H1 (cell line): Measurements from ENCODE around the gene SLC4A1. TPM values are rescaled to one million over a fixed set of nuclear protein-coding genes. Genes with fewer than 3 reads are reported as not detected.

ENCODE experiments used
- CTCF ChIA-PET: fragments of 300-600 bp; sonication (Branson Sonifier 250); formaldehyde crosslinking; loops from one replicate; lab custom pipeline; 2021; ENCODE audit not compliant: partially characterized antibody; lab: Charles Lee
- POLR2A ChIA-PET: fragments of 300-600 bp; sonication (Branson Sonifier 250); formaldehyde crosslinking; loops from one replicate; lab custom pipeline; 2021; ENCODE audit warnings: inconsistent platforms; ENCODE audit not compliant: partially characterized antibody; lab: Charles Lee
- DNase-seq, 2 experiments: peaks; one replicate each; pipeline versions ENCODE4 v3.0.0 to v3.0.0-alpha.2; 2010 to 2022; ENCODE audit warnings: low spot score in 2 of 2, low read depth in 1 of 2, mixed read lengths in 1 of 2
- FAIRE-seq: peaks from 2 replicates; lab custom pipeline; 2011; peaks lifted over from hg19 to GRCh38; lab: Jason Lieb, UNC
- H2AFZ ChIP-seq: 2 replicates; pipeline ENCODE4 v1.8.1; 2012; ENCODE audit warnings: low read length, inconsistent platforms
- H2AK5ac ChIP-seq: 2 replicates; pipeline ENCODE4 v1.6.1; 2013; ENCODE audit warnings: low read depth, low read length
- H2BK120ac ChIP-seq: replicated peaks from 2 replicates; pipeline ENCODE3; 2013; ENCODE audit warnings: low read depth, low read length, inconsistent platforms
- H2BK12ac ChIP-seq: 2 replicates; pipeline ENCODE4 v1.6.1; 2013; ENCODE audit warnings: low read depth, low read length
- H2BK15ac ChIP-seq: 2 replicates; pipeline ENCODE4 v1.6.1; 2013; ENCODE audit warnings: low read length
- H2BK20ac ChIP-seq: 2 replicates; pipeline ENCODE4 v1.6.1; 2013; ENCODE audit warnings: low read length
- H2BK5ac ChIP-seq: 2 replicates; pipeline ENCODE4 v1.6.1; 2013; ENCODE audit warnings: low read depth, low read length
- H3K14ac ChIP-seq: 2 replicates; pipeline ENCODE4 v1.6.1; 2013; ENCODE audit warnings: inconsistent platforms; ENCODE audit not compliant: insufficient read length
- H3K18ac ChIP-seq: 2 replicates; pipeline ENCODE4 v1.6.1; 2013; ENCODE audit warnings: low read length; ENCODE audit errors: extremely low read depth
- H3K23ac ChIP-seq: 2 replicates; pipeline ENCODE4 v1.6.1; 2013; ENCODE audit warnings: inconsistent platforms; ENCODE audit not compliant: insufficient read length
- H3K23me2 ChIP-seq: 2 replicates; pipeline ENCODE4 v1.6.1; 2013; ENCODE audit warnings: low read depth, low read length
- H3K27ac ChIP-seq: 2 replicates; pipeline ENCODE4 v1.6.1; 2011; ENCODE audit warnings: low read depth, low read length, inconsistent platforms
- H3K27me3 ChIP-seq, 4 experiments: replicated peaks in 1 of 4; 1 replicate in 1 of 4; 2 replicates in 3 of 4; pipeline versions ENCODE4 v1.6.1 to v1.8.1; 2011 to 2013; ENCODE audit warnings: low read length in 3 of 4, mild to moderate bottlenecking in 3 of 4, inconsistent platforms in 2 of 4, mixed read lengths in 2 of 4, moderate library complexity in 1 of 4; ENCODE audit not compliant: control insufficient read depth in 3 of 4, insufficient read depth in 3 of 4; ENCODE audit errors: extremely low read depth in 1 of 4
- H3K36me3 ChIP-seq, 4 experiments: 2 replicates each; pipeline versions ENCODE4 v1.6.1 to v1.8.1; 2011 to 2013; ENCODE audit warnings: mild to moderate bottlenecking in 4 of 4, low read length in 3 of 4, moderate library complexity in 2 of 4, control low read depth in 1 of 4, inconsistent platforms in 1 of 4; ENCODE audit not compliant: insufficient read depth in 4 of 4, control insufficient read depth in 2 of 4
- H3K4ac ChIP-seq: replicated peaks from 2 replicates; pipeline ENCODE3; 2013; ENCODE audit warnings: low read length, low read depth, mixed read lengths, inconsistent platforms; ENCODE audit not compliant: insufficient read length
- H3K4me1 ChIP-seq, 4 experiments: replicated peaks in 1 of 4; 1 replicate in 1 of 4; 2 replicates in 3 of 4; pipeline versions ENCODE4 v1.6.1 to v1.8.1; 2011 to 2013; ENCODE audit warnings: low read length in 3 of 4, inconsistent platforms in 2 of 4, mixed read lengths in 1 of 4; ENCODE audit not compliant: insufficient read depth in 4 of 4, control insufficient read depth in 3 of 4
- H3K4me2 ChIP-seq, 2 experiments: 2 replicates each; pipeline versions ENCODE4 v1.6.1 to v1.8.1; 2011 to 2013; ENCODE audit warnings: low read depth in 2 of 2, low read length in 2 of 2, control low read depth in 1 of 2, inconsistent platforms in 1 of 2, mild to moderate bottlenecking in 1 of 2; ENCODE audit not compliant: insufficient read depth in 1 of 2
- H3K4me3 ChIP-seq, 4 experiments: fragments of 200-600, 300-600 bp in 1 of 4; sonication (generic), shearing (Covaris generic), sonication (Bioruptor Twin) in 1 of 4; 2 replicates each; pipeline versions ENCODE4 v1.5.1 to v1.8.1; 2011 to 2016; ENCODE audit warnings: low read length in 4 of 4, low read depth in 3 of 4, control low read depth in 2 of 4, inconsistent platforms in 2 of 4, mild to moderate bottlenecking in 2 of 4, mixed read lengths in 1 of 4, moderate library complexity in 1 of 4; ENCODE audit not compliant: insufficient read depth in 2 of 4; ENCODE audit errors: extremely low read depth in 1 of 4
- H3K56ac ChIP-seq: replicated peaks from 2 replicates; pipeline ENCODE3; 2013; ENCODE audit warnings: low read depth, mild to moderate bottlenecking, mixed read lengths, low read length, inconsistent platforms; ENCODE audit not compliant: insufficient read length
- H3K79me1 ChIP-seq: 2 replicates; pipeline ENCODE4 v1.6.1; 2013; ENCODE audit warnings: low read depth, low read length, control low read depth
- H3K79me2 ChIP-seq, 2 experiments: 2 replicates each; pipeline versions ENCODE4 v1.6.1 to v1.8.1; 2012 to 2013; ENCODE audit warnings: low read length in 2 of 2, mild to moderate bottlenecking in 2 of 2, inconsistent platforms in 1 of 2; ENCODE audit not compliant: insufficient read depth in 2 of 2, control insufficient read depth in 1 of 2
- H3K9ac ChIP-seq, 4 experiments: replicated peaks in 1 of 4; 1 replicate in 1 of 4; 2 replicates in 3 of 4; pipeline versions ENCODE4 v1.6.1 to v1.8.1; 2011 to 2013; ENCODE audit warnings: low read depth in 3 of 4, low read length in 3 of 4, control low read depth in 2 of 4, mild to moderate bottlenecking in 2 of 4, moderate library complexity in 2 of 4, inconsistent platforms in 1 of 4; ENCODE audit errors: extremely low read depth in 1 of 4
- H3K9me3 ChIP-seq, 2 experiments: 2 replicates each; pipeline versions ENCODE4 v1.6.1 to v1.8.1; 2012 to 2013; ENCODE audit warnings: mild to moderate bottlenecking in 2 of 2, moderate library complexity in 2 of 2, control low read depth in 1 of 2, inconsistent platforms in 1 of 2, low read depth in 1 of 2, low read length in 1 of 2, mixed read lengths in 1 of 2; ENCODE audit not compliant: insufficient read depth in 2 of 2
- H4K20me1 ChIP-seq, 2 experiments: replicated peaks in 1 of 2; 2 replicates each; pipeline versions ENCODE3 to v1.8.1; 2011 to 2013; ENCODE audit warnings: inconsistent platforms in 2 of 2, low read length in 2 of 2, mild to moderate bottlenecking in 1 of 2; ENCODE audit not compliant: insufficient read depth in 2 of 2, control insufficient read depth in 1 of 2
- H4K5ac ChIP-seq: 2 replicates; pipeline ENCODE4 v1.6.1; 2013; ENCODE audit warnings: low read length, low read depth, mixed read lengths, inconsistent platforms; ENCODE audit not compliant: insufficient read length
- H4K8ac ChIP-seq: 2 replicates; pipeline ENCODE4 v1.8.0; 2013; ENCODE audit warnings: mild to moderate bottlenecking, moderate library complexity, low read length, inconsistent platforms; ENCODE audit not compliant: insufficient read depth; ENCODE audit errors: extremely low read depth
- H4K91ac ChIP-seq: replicated peaks from 2 replicates; pipeline ENCODE3; 2013; ENCODE audit warnings: low read length, mixed read lengths, inconsistent platforms; ENCODE audit not compliant: insufficient read length
- EP300 ChIP-seq, 2 experiments: IDR thresholded peaks; 1 replicate in 1 of 2; 2 replicates in 1 of 2; pipeline ENCODE4 v1.6.1; 2011 to 2012; ENCODE audit warnings: low read depth in 2 of 2, low read length in 2 of 2, mild to moderate bottlenecking in 2 of 2, borderline replicate concordance in 1 of 2, inconsistent platforms in 1 of 2, moderate library complexity in 1 of 2
- FOSL1 ChIP-seq: IDR thresholded peaks from 2 replicates; pipeline ENCODE4 v1.6.1; 2011; ENCODE audit warnings: mild to moderate bottlenecking, low read depth, low read length, moderate library complexity; ENCODE audit not compliant: insufficient read depth
- HDAC2 ChIP-seq, 2 experiments: fragments of 300-600 bp in 1 of 2; sonication (generic) in 1 of 2; IDR thresholded peaks; 2 replicates each; pipeline ENCODE4 v1.6.1; 2011 to 2012; ENCODE audit warnings: low read depth in 2 of 2, low read length in 2 of 2, mild to moderate bottlenecking in 2 of 2, moderate library complexity in 2 of 2, borderline replicate concordance in 1 of 2, inconsistent platforms in 1 of 2
- HDAC6 ChIP-seq: IDR thresholded peaks from one replicate; pipeline ENCODE4 v1.7.1; 2012; ENCODE audit warnings: low read depth, mild to moderate bottlenecking, inconsistent platforms, low read length, moderate library complexity
- JUN ChIP-seq: IDR thresholded peaks from 2 replicates; pipeline ENCODE4 v1.6.1; 2011; ENCODE audit warnings: low read depth, mild to moderate bottlenecking, improper control_type of control experiment, low read length
- KDM4A ChIP-seq: IDR thresholded peaks from one replicate; pipeline ENCODE4 v1.7.1; 2012; ENCODE audit warnings: low read depth, mild to moderate bottlenecking, moderate library complexity, low read length, inconsistent platforms; ENCODE audit not compliant: severe bottlenecking
- POLR2A ChIP-seq, 2 experiments: IDR thresholded peaks; 1 replicate in 1 of 2; 2 replicates in 1 of 2; pipeline ENCODE4 v1.6.1; 2011; ENCODE audit warnings: low read depth in 2 of 2, low read length in 2 of 2, mild to moderate bottlenecking in 2 of 2; ENCODE audit errors: control extremely low read depth in 1 of 2
- RBBP5 ChIP-seq: IDR thresholded peaks from 2 replicates; pipeline ENCODE4 v1.7.1; 2012; ENCODE audit warnings: low read depth, mild to moderate bottlenecking, inconsistent platforms, low read length, moderate library complexity, borderline replicate concordance
- SIRT6 ChIP-seq: IDR thresholded peaks from one replicate; pipeline ENCODE4 v1.7.1; 2012; ENCODE audit warnings: low read length, inconsistent platforms
- SP4 ChIP-seq: IDR thresholded peaks from 2 replicates; pipeline ENCODE4 v1.6.1; 2012; ENCODE audit warnings: low read length, inconsistent platforms
- TBP ChIP-seq: IDR thresholded peaks from 2 replicates; pipeline ENCODE4 v1.6.1; 2011; ENCODE audit warnings: low read depth, low read length, improper control_type of control experiment
- TEAD4 ChIP-seq: IDR thresholded peaks from 2 replicates; pipeline ENCODE4 v1.6.1; 2012; ENCODE audit warnings: low read depth, low read length, inconsistent platforms, mixed read lengths
- WGBS, 2 experiments: shearing (Covaris generic) in 1 of 2; methylation state at CpG; one replicate each; pipeline versions ENCODE4 v1.1.6 to v1.1.7; 2013 to 2015; ENCODE audit warnings: low lambda C conversion rate in 2 of 2, mixed read lengths in 2 of 2, inconsistent platforms in 1 of 2, low coverage in 1 of 2, missing lambda C conversion rate in 1 of 2; ENCODE audit not compliant: insufficient replicate concordance in 2 of 2, insufficient coverage in 1 of 2, insufficient read length in 1 of 2; ENCODE audit errors: extremely low coverage in 1 of 2, missing lambda C conversion rate in 1 of 2; 5-methylcytosine and 5-hydroxymethylcytosine counted together
- polyA plus RNA-seq, 7 experiments: library from polyadenylated mRNA; depleted of rRNA in 3 of 7; stranded (reverse) in 5 of 7; unstranded in 2 of 7; fragments of >200 nt in 5 of 7; fragments of 200-250 nt in 2 of 7; gene quantifications; 1 replicate in 5 of 7; 2 replicates in 1 of 7; 4 replicates in 1 of 7; pipeline versions ENCODE4 v1.2.1 to v1.2.3, GENCODE V29; 2011 to 2013; ENCODE audit warnings: missing spikeins in 2 of 7, mixed read lengths in 2 of 7
- total RNA-seq: library from RNA; stranded (reverse); fragmentation: NEBNext Ultra II Directional; extraction: Animal tissue kit (Norgen Biotek cat#: 25700); gene quantifications from 2 replicates; pipeline ENCODE4 v1.2.1, GENCODE V29; 2021
- TF ChIP-seq, protein P1 (sequence below): IDR thresholded peaks from 2 replicates; pipeline ENCODE4 v1.6.1; 2012; ENCODE audit warnings: inconsistent platforms

SLC4A1 gene
- total and polyA plus RNA-seq, 2 of the 8 experiments (the other 6 are each of a cell fraction or from before 2014, with no cell fraction given), result 0.08 TPM; not detected in 1

- Histone ChIP-seq H4K5ac (no peak overlapping the region), H3K18ac (no peak overlapping the region), H4K8ac (no peak overlapping the region), H3K27me3 (no peaks in the 10 kb centered on the region), H3K23me2 (peaks cover 4% of the 10 kb centered on the region; the same call in 1 of the 2 replicates), H2AFZ (no peak overlapping the region), H3K79me1 (no peaks in the 10 kb centered on the region), H3K79me2 (no peaks in the 10 kb centered on the region), H2BK20ac (no peak overlapping the region), H3K56ac (no peak overlapping the region), H2AK5ac (no peak overlapping the region), H3K23ac (no peak overlapping the region), H3K4me2 (no peak overlapping the region), H4K20me1 (no peaks in the 10 kb centered on the region), H4K91ac (no peak overlapping the region), H2BK12ac (0 out of 2 replicates have a peak overlapping the region, but pooled peaks have one; percentile 9), H3K4me3 (no peak overlapping the region), H2BK15ac (peak overlapping the region; percentile 18; the same call in 1 of the 2 replicates), H3K27ac (no peak overlapping the region), H2BK120ac (no peak overlapping the region), H2BK5ac (no peak overlapping the region; the same call in none of the 2 replicates), H3K4me1 (peaks cover 0 to 2% (median 0%) of the 10 kb centered on the region in 4 experiments; a peak in 1 of 7 replicates), H3K14ac (no peak overlapping the region), H3K9ac (no peak overlapping the region), H3K9me3 (no peaks in the 10 kb centered on the region), H3K4ac (no peak overlapping the region), H3K36me3 (no peaks in the 10 kb centered on the region)
- DNase-seq (no peak), FAIRE-seq (no peak)
- 87% methylated on average over 17 of the region's 17 CpGs; no CpG with 5 or more reads in 1 of the 2 experiments for WGBS, 2 experiments
- CTCF ChIA-PET, result interaction anchor here (0.5 to 1.9 kb wide), 16 partner anchors 12 to 1375 kb away, joined by 3 to 5 read pairs (median 3); no protein-coding TSS in a partner anchor
- POLR2A ChIA-PET, result interaction anchor here (1.2 to 1.7 kb wide), 2 partner anchors 12 to 56 kb away, joined by 5 to 6 read pairs; no protein-coding TSS in a partner anchor
- TF ChIP-seq HDAC6, result no peak
- TF ChIP-seq TBP, result no peak
- TF ChIP-seq SIRT6, result no peak
- TF ChIP-seq HDAC2 (IDR thresholded peaks at IDR 0.05; ENCODE audit: borderline replicate concordance in 1 of 2, low read depth in 2 of 2, low read length in 2 of 2), result no peak
- no peak for TF ChIP-seq TEAD4
- no peak for TF ChIP-seq KDM4A
- TF ChIP-seq JUN, result no peak
- TF ChIP-seq, protein P1, sequence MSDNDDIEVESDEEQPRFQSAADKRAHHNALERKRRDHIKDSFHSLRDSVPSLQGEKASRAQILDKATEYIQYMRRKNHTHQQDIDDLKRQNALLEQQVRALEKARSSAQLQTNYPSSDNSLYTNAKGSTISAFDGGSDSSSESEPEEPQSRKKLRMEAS, result no peak
- TF ChIP-seq SP4, result no peak
- no peak for TF ChIP-seq RBBP5
- TF ChIP-seq EP300 (IDR thresholded peaks at IDR 0.05; ENCODE audit: borderline replicate concordance in 1 of 2, low read depth in 2 of 2, low read length in 2 of 2), result no peak
- TF ChIP-seq POLR2A (IDR thresholded peaks at IDR 0.05; ENCODE audit: control extremely low read depth in 1 of 2, low read depth in 2 of 2, low read length in 2 of 2), result no peak
- no peak for TF ChIP-seq FOSL1
Observed at GRCh38 chr17:44258811-44259351, 9.1 kb downstream of the SLC4A1 start.
